H1 (cell line): ENCODE measurements around the gene UVRAG. TPM values are rescaled to one million over a fixed set of nuclear protein-coding genes. Genes with fewer than 3 reads are reported as not detected.

ENCODE experiments used
- CTCF ChIA-PET: fragments of 300-600 bp; sonication (Branson Sonifier 250); formaldehyde crosslinking; loops from one replicate; lab custom pipeline; 2021; ENCODE audit not compliant: partially characterized antibody; lab: Charles Lee
- POLR2A ChIA-PET: fragments of 300-600 bp; sonication (Branson Sonifier 250); formaldehyde crosslinking; loops from one replicate; lab custom pipeline; 2021; ENCODE audit warnings: inconsistent platforms; ENCODE audit not compliant: partially characterized antibody; lab: Charles Lee
- DNase-seq, 2 experiments: peaks; one replicate each; pipeline versions ENCODE4 v3.0.0 to v3.0.0-alpha.2; 2010 to 2022; ENCODE audit warnings: low spot score in 2 of 2, low read depth in 1 of 2, mixed read lengths in 1 of 2
- FAIRE-seq: peaks from 2 replicates; lab custom pipeline; 2011; peaks lifted over from hg19 to GRCh38; lab: Jason Lieb, UNC
- H2AFZ ChIP-seq: 2 replicates; pipeline ENCODE4 v1.8.1; 2012; ENCODE audit warnings: low read length, inconsistent platforms
- H2AK5ac ChIP-seq: 2 replicates; pipeline ENCODE4 v1.6.1; 2013; ENCODE audit warnings: low read depth, low read length
- H2BK120ac ChIP-seq: replicated peaks from 2 replicates; pipeline ENCODE3; 2013; ENCODE audit warnings: low read depth, low read length, inconsistent platforms
- H2BK12ac ChIP-seq: 2 replicates; pipeline ENCODE4 v1.6.1; 2013; ENCODE audit warnings: low read depth, low read length
- H2BK15ac ChIP-seq: 2 replicates; pipeline ENCODE4 v1.6.1; 2013; ENCODE audit warnings: low read length
- H2BK20ac ChIP-seq: 2 replicates; pipeline ENCODE4 v1.6.1; 2013; ENCODE audit warnings: low read length
- H2BK5ac ChIP-seq: 2 replicates; pipeline ENCODE4 v1.6.1; 2013; ENCODE audit warnings: low read depth, low read length
- H3K14ac ChIP-seq: 2 replicates; pipeline ENCODE4 v1.6.1; 2013; ENCODE audit warnings: inconsistent platforms; ENCODE audit not compliant: insufficient read length
- H3K18ac ChIP-seq: 2 replicates; pipeline ENCODE4 v1.6.1; 2013; ENCODE audit warnings: low read length; ENCODE audit errors: extremely low read depth
- H3K23ac ChIP-seq: 2 replicates; pipeline ENCODE4 v1.6.1; 2013; ENCODE audit warnings: inconsistent platforms; ENCODE audit not compliant: insufficient read length
- H3K23me2 ChIP-seq: 2 replicates; pipeline ENCODE4 v1.6.1; 2013; ENCODE audit warnings: low read depth, low read length
- H3K27ac ChIP-seq: 2 replicates; pipeline ENCODE4 v1.6.1; 2011; ENCODE audit warnings: low read depth, low read length, inconsistent platforms
- H3K27me3 ChIP-seq, 4 experiments: replicated peaks in 1 of 4; 1 replicate in 1 of 4; 2 replicates in 3 of 4; pipeline versions ENCODE4 v1.6.1 to v1.8.1; 2011 to 2013; ENCODE audit warnings: low read length in 3 of 4, mild to moderate bottlenecking in 3 of 4, inconsistent platforms in 2 of 4, mixed read lengths in 2 of 4, moderate library complexity in 1 of 4; ENCODE audit not compliant: control insufficient read depth in 3 of 4, insufficient read depth in 3 of 4; ENCODE audit errors: extremely low read depth in 1 of 4
- H3K36me3 ChIP-seq, 4 experiments: 2 replicates each; pipeline versions ENCODE4 v1.6.1 to v1.8.1; 2011 to 2013; ENCODE audit warnings: mild to moderate bottlenecking in 4 of 4, low read length in 3 of 4, moderate library complexity in 2 of 4, control low read depth in 1 of 4, inconsistent platforms in 1 of 4; ENCODE audit not compliant: insufficient read depth in 4 of 4, control insufficient read depth in 2 of 4
- H3K4ac ChIP-seq: replicated peaks from 2 replicates; pipeline ENCODE3; 2013; ENCODE audit warnings: low read length, low read depth, mixed read lengths, inconsistent platforms; ENCODE audit not compliant: insufficient read length
- H3K4me1 ChIP-seq, 4 experiments: replicated peaks in 1 of 4; 1 replicate in 1 of 4; 2 replicates in 3 of 4; pipeline versions ENCODE4 v1.6.1 to v1.8.1; 2011 to 2013; ENCODE audit warnings: low read length in 3 of 4, inconsistent platforms in 2 of 4, mixed read lengths in 1 of 4; ENCODE audit not compliant: insufficient read depth in 4 of 4, control insufficient read depth in 3 of 4
- H3K4me2 ChIP-seq, 2 experiments: 2 replicates each; pipeline versions ENCODE4 v1.6.1 to v1.8.1; 2011 to 2013; ENCODE audit warnings: low read depth in 2 of 2, low read length in 2 of 2, control low read depth in 1 of 2, inconsistent platforms in 1 of 2, mild to moderate bottlenecking in 1 of 2; ENCODE audit not compliant: insufficient read depth in 1 of 2
- H3K4me3 ChIP-seq, 4 experiments: fragments of 200-600, 300-600 bp in 1 of 4; sonication (generic), shearing (Covaris generic), sonication (Bioruptor Twin) in 1 of 4; 2 replicates each; pipeline versions ENCODE4 v1.5.1 to v1.8.1; 2011 to 2016; ENCODE audit warnings: low read length in 4 of 4, low read depth in 3 of 4, control low read depth in 2 of 4, inconsistent platforms in 2 of 4, mild to moderate bottlenecking in 2 of 4, mixed read lengths in 1 of 4, moderate library complexity in 1 of 4; ENCODE audit not compliant: insufficient read depth in 2 of 4; ENCODE audit errors: extremely low read depth in 1 of 4
- H3K56ac ChIP-seq: replicated peaks from 2 replicates; pipeline ENCODE3; 2013; ENCODE audit warnings: low read depth, mild to moderate bottlenecking, mixed read lengths, low read length, inconsistent platforms; ENCODE audit not compliant: insufficient read length
- H3K79me1 ChIP-seq: 2 replicates; pipeline ENCODE4 v1.6.1; 2013; ENCODE audit warnings: low read depth, low read length, control low read depth
- H3K79me2 ChIP-seq, 2 experiments: 2 replicates each; pipeline versions ENCODE4 v1.6.1 to v1.8.1; 2012 to 2013; ENCODE audit warnings: low read length in 2 of 2, mild to moderate bottlenecking in 2 of 2, inconsistent platforms in 1 of 2; ENCODE audit not compliant: insufficient read depth in 2 of 2, control insufficient read depth in 1 of 2
- H3K9ac ChIP-seq, 4 experiments: replicated peaks in 1 of 4; 1 replicate in 1 of 4; 2 replicates in 3 of 4; pipeline versions ENCODE4 v1.6.1 to v1.8.1; 2011 to 2013; ENCODE audit warnings: low read depth in 3 of 4, low read length in 3 of 4, control low read depth in 2 of 4, mild to moderate bottlenecking in 2 of 4, moderate library complexity in 2 of 4, inconsistent platforms in 1 of 4; ENCODE audit errors: extremely low read depth in 1 of 4
- H3K9me3 ChIP-seq, 2 experiments: 2 replicates each; pipeline versions ENCODE4 v1.6.1 to v1.8.1; 2012 to 2013; ENCODE audit warnings: mild to moderate bottlenecking in 2 of 2, moderate library complexity in 2 of 2, control low read depth in 1 of 2, inconsistent platforms in 1 of 2, low read depth in 1 of 2, low read length in 1 of 2, mixed read lengths in 1 of 2; ENCODE audit not compliant: insufficient read depth in 2 of 2
- H4K20me1 ChIP-seq, 2 experiments: replicated peaks in 1 of 2; 2 replicates each; pipeline versions ENCODE3 to v1.8.1; 2011 to 2013; ENCODE audit warnings: inconsistent platforms in 2 of 2, low read length in 2 of 2, mild to moderate bottlenecking in 1 of 2; ENCODE audit not compliant: insufficient read depth in 2 of 2, control insufficient read depth in 1 of 2
- H4K5ac ChIP-seq: 2 replicates; pipeline ENCODE4 v1.6.1; 2013; ENCODE audit warnings: low read length, low read depth, mixed read lengths, inconsistent platforms; ENCODE audit not compliant: insufficient read length
- H4K8ac ChIP-seq: 2 replicates; pipeline ENCODE4 v1.8.0; 2013; ENCODE audit warnings: mild to moderate bottlenecking, moderate library complexity, low read length, inconsistent platforms; ENCODE audit not compliant: insufficient read depth; ENCODE audit errors: extremely low read depth
- H4K91ac ChIP-seq: replicated peaks from 2 replicates; pipeline ENCODE3; 2013; ENCODE audit warnings: low read length, mixed read lengths, inconsistent platforms; ENCODE audit not compliant: insufficient read length
- CBX5 ChIP-seq: fragments of 300-800, 300-1000 bp; sonication (generic); IDR thresholded peaks from 2 replicates; pipeline ENCODE4 v1.7.1; 2016; ENCODE audit warnings: antibody characterized with exemption, low read length, low read depth
- EGR1 ChIP-seq: IDR thresholded peaks from 2 replicates; pipeline ENCODE4 v1.6.1; 2011; ENCODE audit warnings: low read depth, low read length, borderline replicate concordance
- FOSL1 ChIP-seq: IDR thresholded peaks from 2 replicates; pipeline ENCODE4 v1.6.1; 2011; ENCODE audit warnings: mild to moderate bottlenecking, low read depth, low read length, moderate library complexity; ENCODE audit not compliant: insufficient read depth
- GABPA ChIP-seq: IDR thresholded peaks from 2 replicates; pipeline ENCODE4 v1.6.1; 2011; ENCODE audit warnings: mild to moderate bottlenecking, low read length, moderate library complexity, borderline replicate concordance; ENCODE audit not compliant: insufficient read depth
- HDAC6 ChIP-seq: IDR thresholded peaks from one replicate; pipeline ENCODE4 v1.7.1; 2012; ENCODE audit warnings: low read depth, mild to moderate bottlenecking, inconsistent platforms, low read length, moderate library complexity
- KDM5A ChIP-seq: fragments of 200-600 bp; IDR thresholded peaks from 2 replicates; pipeline ENCODE4 v1.7.1; 2012; ENCODE audit warnings: mild to moderate bottlenecking, low read length, inconsistent platforms, mixed read lengths
- NRF1 ChIP-seq: IDR thresholded peaks from 2 replicates; pipeline ENCODE4 v1.6.1; 2011; ENCODE audit warnings: mild to moderate bottlenecking, low read depth, low read length, improper control_type of control experiment
- POLR2A ChIP-seq, 2 experiments: IDR thresholded peaks; 1 replicate in 1 of 2; 2 replicates in 1 of 2; pipeline ENCODE4 v1.6.1; 2011; ENCODE audit warnings: low read depth in 2 of 2, low read length in 2 of 2, mild to moderate bottlenecking in 2 of 2; ENCODE audit errors: control extremely low read depth in 1 of 2
- POLR2AphosphoS5 ChIP-seq: IDR thresholded peaks from 2 replicates; pipeline ENCODE4 v1.6.1; 2011; ENCODE audit warnings: low read depth, low read length
- POU5F1 ChIP-seq: IDR thresholded peaks from 2 replicates; pipeline ENCODE4 v1.6.1; 2011; ENCODE audit warnings: low read depth, mild to moderate bottlenecking, low read length, moderate library complexity
- RAD21 ChIP-seq, 2 experiments: IDR thresholded peaks in 1 of 2; conservative IDR thresholded peaks in 1 of 2; 2 replicates each; pipeline ENCODE4 v1.6.1; 2011; ENCODE audit warnings: low read depth in 2 of 2, low read length in 2 of 2, improper control_type of control experiment in 1 of 2, inconsistent platforms in 1 of 2, mild to moderate bottlenecking in 1 of 2, moderate library complexity in 1 of 2
- SIX5 ChIP-seq: IDR thresholded peaks from 2 replicates; pipeline ENCODE4 v1.6.1; 2011; ENCODE audit warnings: mild to moderate bottlenecking, low read depth, low read length
- TBP ChIP-seq: IDR thresholded peaks from 2 replicates; pipeline ENCODE4 v1.6.1; 2011; ENCODE audit warnings: low read depth, low read length, improper control_type of control experiment
- TEAD4 ChIP-seq: IDR thresholded peaks from 2 replicates; pipeline ENCODE4 v1.6.1; 2012; ENCODE audit warnings: low read depth, low read length, inconsistent platforms, mixed read lengths
- YY1 ChIP-seq: IDR thresholded peaks from 2 replicates; pipeline ENCODE4 v1.6.1; 2011; ENCODE audit warnings: low read depth, mild to moderate bottlenecking, low read length
- polyA plus RNA-seq, 7 experiments: library from polyadenylated mRNA; depleted of rRNA in 3 of 7; stranded (reverse) in 5 of 7; unstranded in 2 of 7; fragments of >200 nt in 5 of 7; fragments of 200-250 nt in 2 of 7; gene quantifications; 1 replicate in 5 of 7; 2 replicates in 1 of 7; 4 replicates in 1 of 7; pipeline versions ENCODE4 v1.2.1 to v1.2.3, GENCODE V29; 2011 to 2013; ENCODE audit warnings: missing spikeins in 2 of 7, mixed read lengths in 2 of 7
- total RNA-seq: library from RNA; stranded (reverse); fragmentation: NEBNext Ultra II Directional; extraction: Animal tissue kit (Norgen Biotek cat#: 25700); gene quantifications from 2 replicates; pipeline ENCODE4 v1.2.1, GENCODE V29; 2021

Gene UVRAG
- total and polyA plus RNA-seq, 2 of the 8 experiments (the other 6 are each of a cell fraction or from before 2014, with no cell fraction given): 5.5 to 14.7 TPM

DNA sequence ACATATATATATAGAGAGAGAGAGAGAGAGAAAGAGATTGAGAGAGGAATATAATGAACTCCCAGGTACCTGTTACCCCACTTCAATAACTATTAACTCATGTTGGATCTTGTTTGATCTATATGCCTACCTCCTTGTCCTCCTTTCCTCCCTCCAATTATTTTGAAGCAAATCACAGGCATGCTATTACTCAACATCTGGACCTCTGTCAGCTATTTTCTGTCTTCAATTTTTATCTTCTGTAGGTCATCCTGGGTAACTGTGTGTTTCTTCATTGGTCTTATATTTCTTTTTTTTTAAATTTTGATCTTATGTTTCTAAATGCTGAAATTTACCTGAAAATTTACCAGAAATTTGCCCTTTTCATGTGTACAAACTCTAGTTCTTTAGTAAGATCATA, 24.8 kb downstream of the UVRAG start:
- Histone ChIP-seq H4K8ac (no peak overlapping the region), H2BK15ac (no peak overlapping the region), H3K79me2 (peaks cover 0 to 14% of the 10 kb centered on the region in 2 experiments; a peak in 2 of 4 replicates), H3K9me3 (no peaks in the 10 kb centered on the region), H3K4ac (no peak overlapping the region), H2BK5ac (no peak overlapping the region), H3K79me1 (no peaks in the 10 kb centered on the region; the same call in 1 of the 2 replicates), H3K27ac (no peak overlapping the region), H3K27me3 (no peaks in the 10 kb centered on the region), H3K4me2 (no peak overlapping the region), H2AK5ac (no peak overlapping the region), H2BK120ac (no peak overlapping the region), H3K4me1 (no peaks in the 10 kb centered on the region), H3K23ac (no peak overlapping the region), H4K20me1 (no peaks in the 10 kb centered on the region), H3K14ac (no peak overlapping the region), H3K4me3 (no peak overlapping the region), H2AFZ (no peak overlapping the region), H3K36me3 (no peaks in the 10 kb centered on the region), H2BK20ac (no peak overlapping the region), H3K23me2 (no peaks in the 10 kb centered on the region), H3K56ac (no peak overlapping the region), H3K18ac (no peak overlapping the region), H2BK12ac (no peak overlapping the region), H3K9ac (no peak overlapping the region), H4K91ac (no peak overlapping the region), H4K5ac (no peak overlapping the region)
- no peak for DNase-seq
- ChIA-PET CTCF (interaction anchor here (1.4 to 1.5 kb wide), 2 partner anchors 9 to 28 kb away, joined by 3 read pairs; no protein-coding TSS in a partner anchor), POLR2A (no interaction called here)
- FAIRE-seq: no peak
- TF ChIP-seq HDAC6 (no peak), TEAD4 (no peak), CBX5 (no peak), POU5F1 (no peak), FOSL1 (no peak), YY1 (no peak), SIX5 (no peak), POLR2AphosphoS5 (no peak), GABPA (no peak), POLR2A (IDR thresholded peaks at IDR 0.05; ENCODE audit: control extremely low read depth in 1 of 2, low read depth in 2 of 2, low read length in 2 of 2) (no peak), TBP (no peak), KDM5A (no peak), EGR1 (no peak), RAD21 (IDR thresholded peaks at IDR 0.05 in 1 of 2, conservative IDR thresholded peaks at IDR 0.05 in 1 of 2; ENCODE audit: low read depth in 2 of 2, low read length in 2 of 2) (no peak), NRF1 (no peak)
